HCT116 (cell line): ENCODE data around the gene GOLGA5. TPM values are rescaled to one million over a fixed set of nuclear protein-coding genes. Genes with fewer than 3 reads are reported as not detected.

Experiments
- ATAC-seq: fragments of 200-7000 bp; cut with Tn5 transposase; 2 replicates; pipeline ENCODE4 v1.9.1; 2020; ENCODE audit warnings: mild to moderate bottlenecking, moderate library complexity
- BruUV-seq: library from RNA; stranded (reverse); fragments of 400-500 nt; replicated peaks from 2 replicates; lab custom pipeline; 2021; lab: Mats Ljungman, UMichigan
- CTCF ChIA-PET: fragments of 300-600 bp; sonication (Branson Sonifier 250); formaldehyde crosslinking; loops from one replicate; lab custom pipeline; 2021; ENCODE audit warnings: antibody characterized with exemption; lab: Charles Lee
- POLR2A ChIA-PET: fragments of 300-600, 350-600 bp; sonication (Branson Sonifier 250); formaldehyde crosslinking; loops from one replicate; lab custom pipeline; 2021; ENCODE audit warnings: antibody characterized with exemption; lab: Charles Lee
- RAD21 ChIA-PET, 2 experiments: fragments of 300-600 bp; sonication (Branson Sonifier 250); formaldehyde crosslinking; loops; one replicate each; lab custom pipeline; 2023; ENCODE audit warnings: low total read pairs in 2 of 2; ENCODE audit not compliant: uncharacterized antibody in 2 of 2, unreplicated experiment in 2 of 2, low non-redundant PET in 1 of 2; lab: Charles Lee
- DNase-seq: peaks from one replicate; pipeline ENCODE4 v3.0.0-alpha.2; 2010; ENCODE audit warnings: low read depth, low spot score
- H2AFZ ChIP-seq: fragments of 200-600 bp; shearing (Covaris generic), sonication (generic); 2 replicates; pipeline ENCODE4 v1.6.1; 2017; ENCODE audit warnings: low read depth, mixed run types, mixed read lengths, antibody characterized with exemption, low read length; ENCODE audit not compliant: poor library complexity, severe bottlenecking
- H3K27ac ChIP-seq: 2 replicates; pipeline ENCODE4 v1.5.1; 2012; ENCODE audit warnings: low read depth, low read length
- H3K27me3 ChIP-seq: fragments of 200-600 bp; sonication (generic); 2 replicates; pipeline ENCODE4 v1.6.1; 2016; ENCODE audit warnings: mixed run types, low read length, mixed read lengths; ENCODE audit not compliant: insufficient read depth
- H3K36me3 ChIP-seq, 2 experiments: fragments of 200-500 bp in 1 of 2; fragments of 200-600 bp in 1 of 2; sonication (Bioruptor generic) in 1 of 2; sonication (generic) in 1 of 2; 2 replicates each; pipeline versions ENCODE4 v1.5.1 to v1.6.1; 2014 to 2016; ENCODE audit warnings: low read length in 2 of 2, inconsistent platforms in 1 of 2, mixed read lengths in 1 of 2, mixed run types in 1 of 2; ENCODE audit not compliant: insufficient read depth in 2 of 2, control insufficient read depth in 1 of 2
- H3K4me1 ChIP-seq, 2 experiments: fragments of 200-600 bp in 1 of 2; sonication (generic) in 1 of 2; 2 replicates each; pipeline versions ENCODE4 v1.5.1 to v1.6.1; 2012 to 2017; ENCODE audit warnings: low read length in 2 of 2, inconsistent platforms in 1 of 2, mild to moderate bottlenecking in 1 of 2, mixed read lengths in 1 of 2, mixed run types in 1 of 2, moderate library complexity in 1 of 2; ENCODE audit not compliant: insufficient read depth in 2 of 2, control insufficient read depth in 1 of 2
- H3K4me2 ChIP-seq: fragments of 200-600 bp; sonication (generic); 2 replicates; pipeline ENCODE4 v1.6.1; 2017; ENCODE audit warnings: mixed run types, low read length, mixed read lengths
- H3K4me3 ChIP-seq, 2 experiments: fragments of 200-600 bp in 1 of 2; sonication (generic) in 1 of 2; replicated peaks in 1 of 2; 2 replicates each; pipeline ENCODE4 v1.5.1; 2011 to 2016; ENCODE audit warnings: low read length in 2 of 2, control low read depth in 1 of 2, low read depth in 1 of 2, mild to moderate bottlenecking in 1 of 2, mixed read lengths in 1 of 2, mixed run types in 1 of 2
- H3K79me2 ChIP-seq: fragments of 200-600 bp; sonication (generic); 2 replicates; pipeline ENCODE4 v1.6.1; 2017; ENCODE audit warnings: mild to moderate bottlenecking, mixed run types, low read length, moderate library complexity, mixed read lengths; ENCODE audit not compliant: insufficient read depth
- H3K9ac ChIP-seq: fragments of 200-600 bp; sonication (generic); 2 replicates; pipeline ENCODE4 v1.6.1; 2016; ENCODE audit warnings: low read length, mixed read lengths
- H3K9me2 ChIP-seq: fragments of 200-600 bp; sonication (generic), shearing (Covaris generic); 2 replicates; pipeline ENCODE4 v1.6.1; 2017; ENCODE audit warnings: mixed run types, mild to moderate bottlenecking, moderate library complexity; ENCODE audit not compliant: insufficient read depth
- H3K9me3 ChIP-seq, 2 experiments: fragments of 200-500 bp in 1 of 2; fragments of 200-600 bp in 1 of 2; sonication (Bioruptor generic) in 1 of 2; sonication (generic) in 1 of 2; 2 replicates each; pipeline ENCODE4 v1.6.1; 2014 to 2017; ENCODE audit warnings: low read length in 2 of 2, mixed read lengths in 2 of 2, inconsistent platforms in 1 of 2, low read depth in 1 of 2, mild to moderate bottlenecking in 1 of 2, mixed run types in 1 of 2, moderate library complexity in 1 of 2; ENCODE audit not compliant: control insufficient read depth in 1 of 2, insufficient read depth in 1 of 2
- H4K20me1 ChIP-seq: fragments of 200-600 bp; sonication (generic), shearing (Covaris generic); 2 replicates; pipeline ENCODE4 v1.6.1; 2017; ENCODE audit warnings: mixed run types, mild to moderate bottlenecking, moderate library complexity; ENCODE audit not compliant: insufficient read depth
- CBX3 ChIP-seq: IDR thresholded peaks from 2 replicates; pipeline ENCODE4 v1.6.1; 2012; ENCODE audit warnings: low read depth
- EGR1 ChIP-seq: IDR thresholded peaks from 2 replicates; pipeline ENCODE4 v1.6.1; 2012; ENCODE audit warnings: low read depth
- ELF1 ChIP-seq: IDR thresholded peaks from 2 replicates; pipeline ENCODE4 v1.6.1; 2012; ENCODE audit warnings: low read depth, borderline replicate concordance
- EZH2 ChIP-seq: fragments of 200-600 bp; sonication (generic); IDR thresholded peaks from 2 replicates; pipeline ENCODE4 v1.6.1; 2017; ENCODE audit warnings: antibody characterized with exemption, mixed run types
- EZH2phosphoT487 ChIP-seq: fragments of 200-600 bp; IDR thresholded peaks from 2 replicates; pipeline ENCODE4 v1.6.1; 2018; ENCODE audit warnings: antibody characterized with exemption, borderline replicate concordance
- FOSL1 ChIP-seq: IDR thresholded peaks from 2 replicates; pipeline ENCODE4 v1.6.1; 2012; ENCODE audit warnings: low read depth
- POLR2A ChIP-seq: IDR thresholded peaks from 2 replicates; pipeline ENCODE4 v1.7.0; 2011; ENCODE audit warnings: borderline replicate concordance; ENCODE audit not compliant: insufficient read depth, insufficient read length; ENCODE audit errors: extremely low read depth
- RAD21 ChIP-seq: IDR thresholded peaks from 2 replicates; pipeline ENCODE4 v1.6.1; 2012; ENCODE audit warnings: low read depth, mild to moderate bottlenecking
- SIN3A ChIP-seq: IDR thresholded peaks from 2 replicates; pipeline ENCODE4 v1.6.1; 2012; ENCODE audit warnings: low read depth
- SP1 ChIP-seq: IDR thresholded peaks from 2 replicates; pipeline ENCODE4 v1.6.1; 2012; ENCODE audit warnings: low read depth
- SRF ChIP-seq: IDR thresholded peaks from 2 replicates; pipeline ENCODE4 v1.6.1; 2012; ENCODE audit warnings: low read depth
- TCF7L2 ChIP-seq: IDR thresholded peaks from 2 replicates; pipeline ENCODE4 v1.7.0; 2011; ENCODE audit warnings: borderline replicate concordance, inconsistent platforms; ENCODE audit not compliant: insufficient read depth, insufficient read length; ENCODE audit errors: extremely low read depth
- ZNF274 ChIP-seq: fragments of 200-500 bp; sonication (Bioruptor generic); IDR thresholded peaks from 2 replicates; pipeline ENCODE4 v1.6.1; 2014; ENCODE audit warnings: mild to moderate bottlenecking, low read depth, low read length, inconsistent platforms
- intact Hi-C: fragments of 100-400 bp; cut with micrococcal nuclease; formaldehyde crosslinking; loops from 2 replicates; pipeline ENCODE4 v1.10.0; 2022
- total RNA-seq: library from RNA; stranded (reverse); gene quantifications from one replicate; pipeline ENCODE4 v1.2.1, GENCODE V29; 2021; ENCODE audit not compliant: unreplicated experiment
- TF ChIP-seq, protein P1 (sequence below): IDR thresholded peaks from 2 replicates; pipeline ENCODE4 v1.6.1; 2011; ENCODE audit warnings: mild to moderate bottlenecking, low read length, moderate library complexity; ENCODE audit not compliant: insufficient replicate concordance; ENCODE audit errors: extremely low read depth
- TF ChIP-seq, protein P2 (sequence below): IDR thresholded peaks from 2 replicates; pipeline ENCODE4 v1.6.1; 2012
- TF ChIP-seq, protein P3 (sequence below), 3 experiments: fragments of 200-600 bp in 1 of 3; sonication (generic) in 1 of 3; IDR thresholded peaks in 2 of 3; conservative IDR thresholded peaks in 1 of 3; 2 replicates each; pipeline ENCODE4 v1.5.1; 2012 to 2017; ENCODE audit warnings: low read depth in 2 of 3, low read length in 2 of 3, antibody characterized with exemption in 1 of 3, borderline replicate concordance in 1 of 3, control low read depth in 1 of 3, mild to moderate bottlenecking in 1 of 3, mixed read lengths in 1 of 3, mixed run types in 1 of 3, moderate library complexity in 1 of 3; ENCODE audit not compliant: insufficient read depth in 1 of 3
- TF ChIP-seq, protein P4 (sequence below): IDR thresholded peaks from 2 replicates; pipeline ENCODE4 v1.6.1; 2012; ENCODE audit warnings: low read depth
- TF ChIP-seq, protein P5 (sequence below): IDR thresholded peaks from 2 replicates; pipeline ENCODE4 v1.6.1; 2012

The GOLGA5 gene
- total RNA-seq, 1 experiment from 2014 or later = 24.4 TPM

DNA sequence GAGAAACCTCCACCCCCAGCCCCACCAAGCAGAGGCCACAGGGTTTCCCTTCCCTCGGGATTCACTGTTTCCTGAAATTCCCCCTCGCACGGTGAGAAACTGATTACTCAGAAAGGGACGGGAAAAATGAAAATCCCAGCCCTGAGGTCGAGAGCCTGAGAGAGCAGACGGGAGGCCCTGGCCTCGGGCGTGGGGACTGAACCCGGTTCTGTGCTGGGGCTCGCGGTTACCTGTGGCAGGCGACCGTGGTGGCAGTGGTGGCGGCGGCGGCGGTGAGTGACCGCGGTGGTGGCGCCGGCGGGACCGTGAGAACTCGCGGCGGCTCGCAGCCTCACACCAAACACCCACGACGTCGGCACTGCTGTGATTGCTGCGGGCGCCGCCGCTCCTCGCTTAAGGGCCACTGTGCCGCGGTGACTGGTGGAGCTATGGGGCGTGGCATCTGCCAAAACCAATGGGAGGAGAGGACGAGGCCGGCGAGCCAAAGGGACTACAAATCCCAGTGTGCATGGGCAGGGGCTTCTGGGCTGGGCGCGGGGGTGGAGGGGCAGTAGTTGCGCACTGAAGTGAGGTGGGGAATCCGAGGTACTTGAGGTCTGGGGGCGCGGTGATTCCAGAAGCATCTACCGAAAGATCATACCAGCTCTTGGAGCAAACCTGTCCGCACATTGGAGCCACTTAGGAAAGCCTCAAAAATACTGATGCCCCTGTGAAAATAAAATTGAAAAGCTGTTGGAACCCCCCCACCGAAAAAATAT is 45.7 kb upstream of the GOLGA5 start, which contains the start of gene LGMN:
LGMN (minus strand) TSS at position 369 of the 758 bp plus-strand sequence. CDS start 15,841 bp downstream, outside the sequence.
- Histone ChIP-seq H3K4me2 (peak within 1 kb of the TSS; percentile 91), H3K27ac (peak within 1 kb of the TSS; percentile 45; the same call in 1 of the 2 replicates), H3K79me2 (peaks cover 11% of the 10 kb centered on the region), H3K4me1 (peaks cover 6 to 20% of the 10 kb centered on the region in 2 experiments; a peak in 3 of 4 replicates), H2AFZ (peak within 1 kb of the TSS; percentile 78), H3K9me2 (no peaks in the 10 kb centered on the region), H4K20me1 (no peaks in the 10 kb centered on the region), H3K27me3 (no peaks in the 10 kb centered on the region), H3K4me3 (peak within 1 kb of the TSS; percentile 78 to 92), H3K9ac (peak within 1 kb of the TSS; percentile 79), H3K9me3 (no peaks in the 10 kb centered on the region), H3K36me3 (no peaks in the 10 kb centered on the region)
- CTCF ChIA-PET = interaction anchor here (0.8 to 1.0 kb wide), 2 partner anchors 11 to 59 kb away, joined by 4 to 5 read pairs; no protein-coding TSS in a partner anchor
- RAD21 ChIA-PET = no interaction called here
- ATAC-seq (peak; percentile 99), DNase-seq (peak; percentile 88)
- POLR2A ChIA-PET = interaction anchor here (0.6 to 1.6 kb wide), 11 partner anchors 9 to 59 kb away, joined by 3 to 19 read pairs (median 5); no protein-coding TSS in a partner anchor
- no TSS peak for BruUV-seq
- intact Hi-C loops = no loop called here
- no peak for TF ChIP-seq EZH2
- peak; percentile 82; the same call in 1 of the 2 replicates for TF ChIP-seq SIN3A
- no peak for TF ChIP-seq RAD21
- peak; percentile 94 for TF ChIP-seq EGR1
- TF ChIP-seq EZH2phosphoT487 = no peak
- TF ChIP-seq, protein P1, sequence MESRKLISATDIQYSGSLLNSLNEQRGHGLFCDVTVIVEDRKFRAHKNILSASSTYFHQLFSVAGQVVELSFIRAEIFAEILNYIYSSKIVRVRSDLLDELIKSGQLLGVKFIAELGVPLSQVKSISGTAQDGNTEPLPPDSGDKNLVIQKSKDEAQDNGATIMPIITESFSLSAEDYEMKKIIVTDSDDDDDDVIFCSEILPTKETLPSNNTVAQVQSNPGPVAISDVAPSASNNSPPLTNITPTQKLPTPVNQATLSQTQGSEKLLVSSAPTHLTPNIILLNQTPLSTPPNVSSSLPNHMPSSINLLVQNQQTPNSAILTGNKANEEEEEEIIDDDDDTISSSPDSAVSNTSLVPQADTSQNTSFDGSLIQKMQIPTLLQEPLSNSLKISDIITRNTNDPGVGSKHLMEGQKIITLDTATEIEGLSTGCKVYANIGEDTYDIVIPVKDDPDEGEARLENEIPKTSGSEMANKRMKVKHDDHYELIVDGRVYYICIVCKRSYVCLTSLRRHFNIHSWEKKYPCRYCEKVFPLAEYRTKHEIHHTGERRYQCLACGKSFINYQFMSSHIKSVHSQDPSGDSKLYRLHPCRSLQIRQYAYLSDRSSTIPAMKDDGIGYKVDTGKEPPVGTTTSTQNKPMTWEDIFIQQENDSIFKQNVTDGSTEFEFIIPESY = no peak
- TF ChIP-seq, protein P2, sequence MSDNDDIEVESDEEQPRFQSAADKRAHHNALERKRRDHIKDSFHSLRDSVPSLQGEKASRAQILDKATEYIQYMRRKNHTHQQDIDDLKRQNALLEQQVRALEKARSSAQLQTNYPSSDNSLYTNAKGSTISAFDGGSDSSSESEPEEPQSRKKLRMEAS = peak; percentile 85; the same call in 1 of the 2 replicates
- no peak for TF ChIP-seq ELF1
- TF ChIP-seq SRF = no peak
- TF ChIP-seq, protein P3, sequence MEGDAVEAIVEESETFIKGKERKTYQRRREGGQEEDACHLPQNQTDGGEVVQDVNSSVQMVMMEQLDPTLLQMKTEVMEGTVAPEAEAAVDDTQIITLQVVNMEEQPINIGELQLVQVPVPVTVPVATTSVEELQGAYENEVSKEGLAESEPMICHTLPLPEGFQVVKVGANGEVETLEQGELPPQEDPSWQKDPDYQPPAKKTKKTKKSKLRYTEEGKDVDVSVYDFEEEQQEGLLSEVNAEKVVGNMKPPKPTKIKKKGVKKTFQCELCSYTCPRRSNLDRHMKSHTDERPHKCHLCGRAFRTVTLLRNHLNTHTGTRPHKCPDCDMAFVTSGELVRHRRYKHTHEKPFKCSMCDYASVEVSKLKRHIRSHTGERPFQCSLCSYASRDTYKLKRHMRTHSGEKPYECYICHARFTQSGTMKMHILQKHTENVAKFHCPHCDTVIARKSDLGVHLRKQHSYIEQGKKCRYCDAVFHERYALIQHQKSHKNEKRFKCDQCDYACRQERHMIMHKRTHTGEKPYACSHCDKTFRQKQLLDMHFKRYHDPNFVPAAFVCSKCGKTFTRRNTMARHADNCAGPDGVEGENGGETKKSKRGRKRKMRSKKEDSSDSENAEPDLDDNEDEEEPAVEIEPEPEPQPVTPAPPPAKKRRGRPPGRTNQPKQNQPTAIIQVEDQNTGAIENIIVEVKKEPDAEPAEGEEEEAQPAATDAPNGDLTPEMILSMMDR (IDR thresholded peaks at IDR 0.05 in 2 of 3, conservative IDR thresholded peaks at IDR 0.05 in 1 of 3; ENCODE audit: borderline replicate concordance in 1 of 3, insufficient read depth in 1 of 3, low read depth in 2 of 3, low read length in 2 of 3) = no peak
- peak; percentile 81 for TF ChIP-seq SP1
- TF ChIP-seq ZNF274 = no peak
- TF ChIP-seq TCF7L2 = peak; percentile 83
- TF ChIP-seq, protein P4, sequence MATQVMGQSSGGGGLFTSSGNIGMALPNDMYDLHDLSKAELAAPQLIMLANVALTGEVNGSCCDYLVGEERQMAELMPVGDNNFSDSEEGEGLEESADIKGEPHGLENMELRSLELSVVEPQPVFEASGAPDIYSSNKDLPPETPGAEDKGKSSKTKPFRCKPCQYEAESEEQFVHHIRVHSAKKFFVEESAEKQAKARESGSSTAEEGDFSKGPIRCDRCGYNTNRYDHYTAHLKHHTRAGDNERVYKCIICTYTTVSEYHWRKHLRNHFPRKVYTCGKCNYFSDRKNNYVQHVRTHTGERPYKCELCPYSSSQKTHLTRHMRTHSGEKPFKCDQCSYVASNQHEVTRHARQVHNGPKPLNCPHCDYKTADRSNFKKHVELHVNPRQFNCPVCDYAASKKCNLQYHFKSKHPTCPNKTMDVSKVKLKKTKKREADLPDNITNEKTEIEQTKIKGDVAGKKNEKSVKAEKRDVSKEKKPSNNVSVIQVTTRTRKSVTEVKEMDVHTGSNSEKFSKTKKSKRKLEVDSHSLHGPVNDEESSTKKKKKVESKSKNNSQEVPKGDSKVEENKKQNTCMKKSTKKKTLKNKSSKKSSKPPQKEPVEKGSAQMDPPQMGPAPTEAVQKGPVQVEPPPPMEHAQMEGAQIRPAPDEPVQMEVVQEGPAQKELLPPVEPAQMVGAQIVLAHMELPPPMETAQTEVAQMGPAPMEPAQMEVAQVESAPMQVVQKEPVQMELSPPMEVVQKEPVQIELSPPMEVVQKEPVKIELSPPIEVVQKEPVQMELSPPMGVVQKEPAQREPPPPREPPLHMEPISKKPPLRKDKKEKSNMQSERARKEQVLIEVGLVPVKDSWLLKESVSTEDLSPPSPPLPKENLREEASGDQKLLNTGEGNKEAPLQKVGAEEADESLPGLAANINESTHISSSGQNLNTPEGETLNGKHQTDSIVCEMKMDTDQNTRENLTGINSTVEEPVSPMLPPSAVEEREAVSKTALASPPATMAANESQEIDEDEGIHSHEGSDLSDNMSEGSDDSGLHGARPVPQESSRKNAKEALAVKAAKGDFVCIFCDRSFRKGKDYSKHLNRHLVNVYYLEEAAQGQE = no peak
- peak; percentile 92 for TF ChIP-seq POLR2A
- TF ChIP-seq, protein P5, sequence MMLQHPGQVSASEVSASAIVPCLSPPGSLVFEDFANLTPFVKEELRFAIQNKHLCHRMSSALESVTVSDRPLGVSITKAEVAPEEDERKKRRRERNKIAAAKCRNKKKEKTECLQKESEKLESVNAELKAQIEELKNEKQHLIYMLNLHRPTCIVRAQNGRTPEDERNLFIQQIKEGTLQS = no peak
- no peak for TF ChIP-seq FOSL1
- peak; percentile 65; the same call in 1 of the 2 replicates for TF ChIP-seq CBX3
